Measurements from ENCODE around the gene LRRK1.

- TF ChIP-seq CTCF (conservative IDR thresholded peaks at IDR 0.05; ENCODE audit: low read depth, low read length) (no peak), EZH2phosphoT487 (IDR thresholded peaks at IDR 0.05; ENCODE audit: borderline replicate concordance, low read length) (no peak)
Measured at GRCh38 chr15:100899601-100900000, 19.6 kb upstream of the LRRK1 start.
